NCI-H146 (cell line): ENCODE measurements around the gene ADAMTS12.
"Not testable (repeated sequence)": the region's sequence is repeated elsewhere in the genome, so short reads cannot be mapped to it uniquely, and the experiment has no call there.

Experiments used
- DNase-seq: peaks from one replicate; lab custom pipeline; 2025; lab: John Stamatoyannopoulos, UW

Gene ADAMTS12

DNA sequence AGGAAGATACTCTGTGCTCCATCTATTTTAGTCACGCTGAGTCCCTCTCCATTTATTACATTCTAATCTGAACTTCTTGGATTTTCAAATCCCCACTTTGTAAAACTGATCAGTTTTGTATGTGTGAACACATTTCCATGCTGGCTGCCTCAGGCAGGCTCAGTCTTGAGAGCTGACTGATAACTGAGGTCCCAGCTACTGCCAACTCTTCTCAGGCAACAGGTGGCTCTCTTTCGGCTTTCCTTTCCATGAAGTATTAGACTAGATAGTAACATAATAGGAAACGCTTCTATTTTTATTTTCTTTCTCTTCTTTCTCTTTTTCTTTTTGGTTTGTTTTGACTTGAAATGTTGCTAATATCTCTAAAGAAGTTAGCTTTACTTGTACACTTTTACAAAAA lies 312.6 kb downstream of the ADAMTS12 start:
- DNase-seq, result no peak

DNA sequence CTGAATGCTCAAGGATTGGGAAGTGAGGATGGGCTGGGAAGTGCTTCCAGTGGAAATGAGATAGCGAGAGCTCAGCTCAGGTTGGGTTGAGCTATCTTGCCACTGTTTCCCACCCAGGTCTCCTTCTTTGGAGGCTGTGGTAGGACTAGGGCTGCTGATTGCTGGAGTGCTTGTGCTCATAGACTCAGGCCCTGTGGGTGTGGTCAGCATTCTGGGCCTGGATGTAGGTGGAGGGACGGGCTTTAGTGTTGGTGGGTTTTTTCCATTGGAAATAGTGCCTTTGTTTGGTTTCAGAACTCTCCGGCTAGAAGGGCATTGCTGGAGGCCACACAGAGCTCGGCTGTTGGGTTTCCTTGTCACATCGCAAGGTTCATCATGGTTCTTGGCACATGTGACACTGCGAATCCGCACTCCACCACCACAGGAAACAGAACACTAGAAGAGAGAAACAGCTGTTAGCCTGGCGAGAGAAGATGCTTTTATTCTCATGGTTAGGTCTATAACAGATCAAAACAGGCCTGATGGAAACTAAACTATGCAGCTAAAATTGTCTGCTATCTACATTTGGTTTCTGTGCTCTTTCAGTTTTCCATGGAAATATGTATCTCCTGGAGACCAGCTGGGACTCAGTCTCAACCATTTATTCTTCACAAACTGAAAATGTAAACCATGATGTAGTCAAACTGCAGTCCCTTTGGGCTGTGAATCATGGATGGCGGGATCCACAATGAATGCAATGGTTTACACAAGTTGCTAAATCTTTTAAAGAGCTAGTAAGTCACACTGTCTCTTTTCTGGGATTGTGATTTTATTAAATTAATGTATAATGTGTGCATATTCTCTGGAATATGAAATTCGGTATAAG lies 314.8 kb downstream of the ADAMTS12 start:
- no peak for DNase-seq

DNA sequence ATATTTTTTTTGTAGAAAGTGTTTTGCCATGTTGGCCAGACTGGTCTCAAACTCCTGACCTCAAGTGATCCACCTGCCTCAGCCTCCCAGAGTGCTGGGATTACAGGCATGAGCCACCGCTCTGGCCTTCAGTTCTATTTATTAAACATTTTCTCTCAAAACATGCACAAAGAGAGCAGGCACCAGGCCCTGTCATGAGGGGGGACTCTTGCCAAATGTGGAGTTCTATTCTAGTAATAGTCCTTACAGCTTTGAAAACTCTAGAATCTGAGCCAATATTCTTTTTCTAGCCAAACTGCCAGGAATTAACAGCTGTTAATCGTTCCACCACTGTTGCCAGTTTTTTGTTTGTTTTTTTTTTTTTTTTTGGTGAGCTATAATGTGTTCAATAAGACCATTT lies 326.5 kb downstream of the ADAMTS12 start:
- DNase-seq, result no peak

DNA sequence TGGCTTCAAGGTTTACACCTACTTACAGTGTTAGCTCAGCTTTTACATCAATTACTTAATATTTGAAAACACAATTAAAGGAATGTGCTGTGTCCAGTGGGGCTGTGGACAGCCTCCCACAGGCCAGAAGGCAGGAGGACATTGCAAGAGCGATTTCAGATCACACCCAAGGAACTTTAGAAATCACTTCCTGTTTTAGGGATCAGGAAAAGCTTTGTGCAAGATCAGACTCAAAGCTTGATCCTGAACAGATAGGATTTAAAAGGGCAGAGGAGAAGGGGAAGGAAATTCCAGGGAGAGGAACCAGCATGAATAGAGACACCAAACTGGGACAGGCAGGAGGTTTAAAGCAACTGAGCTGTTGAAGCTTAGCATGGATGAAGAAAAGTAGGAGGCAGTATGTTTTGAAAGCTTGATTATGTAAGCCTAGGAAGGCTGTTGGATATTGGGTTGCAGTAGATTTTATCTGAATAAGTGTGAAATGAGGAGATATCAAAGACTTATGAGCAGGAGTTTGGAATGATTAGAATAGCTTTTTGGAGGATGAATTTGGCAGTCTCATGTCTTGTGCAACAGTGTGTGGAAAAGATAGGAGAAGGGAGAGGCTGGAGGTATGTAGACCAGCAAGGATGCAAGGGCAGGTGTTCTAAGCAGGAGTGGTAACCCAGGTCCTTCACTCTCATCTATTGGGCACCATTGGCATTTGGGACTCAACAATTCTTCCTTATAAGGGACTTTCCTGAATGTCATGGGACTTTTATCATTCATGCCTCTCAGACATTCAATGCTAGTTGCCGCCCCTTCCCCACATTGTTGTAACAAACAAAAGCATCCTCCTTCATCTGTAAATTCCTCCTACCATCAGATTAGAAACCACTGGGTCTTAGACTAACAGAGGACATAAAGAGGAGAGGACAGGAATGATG lies 327.5 kb downstream of the ADAMTS12 start:
- DNase-seq, result no peak

DNA sequence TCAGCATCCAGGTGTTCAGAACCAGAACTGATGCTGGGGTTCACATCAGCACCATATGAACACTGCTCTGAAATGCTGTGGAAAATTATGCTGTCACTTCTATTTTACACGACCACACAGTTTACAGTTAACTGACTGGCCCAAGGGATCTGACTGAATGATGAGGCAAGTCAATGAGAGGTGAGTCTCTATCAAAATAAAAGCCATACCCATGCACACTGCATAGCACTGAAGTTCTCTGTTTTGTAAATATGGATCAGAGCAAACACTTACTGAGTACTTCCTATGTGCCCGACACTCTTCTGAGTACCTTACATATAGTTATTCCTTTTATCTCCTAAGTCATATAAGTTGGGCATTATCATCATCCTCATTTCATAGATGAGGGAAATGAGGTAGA lies 328.3 kb downstream of the ADAMTS12 start:
- DNase-seq, result no peak

DNA sequence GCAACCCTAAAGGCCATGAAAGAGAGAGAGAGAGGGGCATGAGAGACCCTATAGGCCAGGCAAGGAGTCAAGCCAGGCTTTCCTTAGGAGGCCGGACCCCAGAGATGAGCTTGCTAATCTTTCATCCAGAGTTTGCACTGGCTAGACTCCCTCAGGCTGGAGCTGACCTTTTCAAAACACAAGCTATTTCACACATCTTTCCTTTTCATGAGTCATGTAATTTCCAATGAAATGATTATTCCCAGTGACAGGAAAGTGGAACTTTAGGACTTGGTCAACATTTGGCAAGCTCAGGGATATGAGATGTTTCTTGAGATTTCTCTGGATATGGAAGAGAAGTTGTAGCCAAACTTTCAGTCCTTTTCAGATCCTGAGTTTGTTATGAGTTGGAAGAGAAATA lies 333.3 kb downstream of the ADAMTS12 start:
- no peak for DNase-seq

DNA sequence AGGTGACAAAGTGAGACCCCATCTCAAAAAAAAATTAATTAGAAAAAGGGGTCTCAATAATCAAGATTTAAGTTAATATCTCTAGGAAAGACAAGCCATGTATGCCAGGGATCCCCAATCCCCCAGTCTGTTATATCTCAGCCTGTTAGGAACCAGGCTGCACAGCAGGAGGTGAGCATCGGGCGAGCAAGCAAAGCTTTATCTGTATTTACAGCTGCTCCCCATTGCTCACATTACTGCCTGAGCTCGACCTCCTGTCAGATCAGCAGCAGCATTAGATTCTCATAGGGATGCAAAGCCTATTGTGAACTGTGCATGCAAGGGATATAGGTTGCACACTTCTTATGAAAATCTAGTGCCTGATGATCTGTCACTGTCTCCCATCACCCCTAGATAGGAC lies 334.2 kb downstream of the ADAMTS12 start:
- no peak for DNase-seq

DNA sequence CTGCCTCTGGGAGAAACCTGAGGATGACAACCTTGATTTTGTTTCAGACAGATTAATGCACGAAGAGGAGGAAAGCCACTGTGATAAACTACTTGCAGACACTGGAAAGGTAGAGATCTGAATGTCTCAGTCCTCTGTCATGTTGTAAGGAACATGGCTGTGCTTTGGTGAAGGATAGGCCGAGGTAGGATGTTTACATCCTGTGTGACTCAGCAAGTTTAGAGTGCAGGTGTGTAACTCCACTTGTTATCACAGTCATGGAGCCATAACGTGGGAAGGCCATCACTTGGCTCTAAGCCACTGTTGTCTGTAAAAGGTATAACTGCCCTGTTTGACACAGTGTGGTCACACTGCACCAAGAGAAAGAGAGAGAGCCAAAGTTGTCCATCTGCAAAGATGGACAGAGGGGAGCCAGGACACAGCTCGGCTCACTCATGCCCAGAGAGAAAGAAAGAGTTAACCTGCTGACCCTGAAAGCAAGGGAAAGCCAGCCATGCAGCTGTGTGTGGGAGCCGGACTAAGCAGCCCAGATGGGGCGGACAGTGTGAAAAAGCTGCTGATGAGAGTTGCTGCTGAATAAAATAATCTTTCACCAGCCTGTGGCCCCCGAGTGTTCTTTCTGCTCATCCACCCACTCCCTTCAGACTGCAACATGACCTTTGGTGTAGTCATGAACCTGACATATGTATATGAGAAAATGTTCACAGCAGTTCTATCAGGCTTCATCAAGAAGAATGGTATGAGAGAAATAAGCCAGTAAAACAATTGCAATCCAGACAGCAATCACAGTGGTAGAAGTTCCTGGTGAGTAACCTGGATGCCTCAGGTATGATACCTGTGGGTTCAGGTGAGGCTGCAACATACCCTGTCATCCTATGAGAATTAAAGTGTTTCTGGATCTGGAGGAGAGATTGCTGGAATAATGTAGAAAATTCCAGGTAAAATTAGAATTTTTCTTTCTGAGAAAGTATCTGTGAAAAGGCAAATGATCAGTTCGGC lies 335.2 kb downstream of the ADAMTS12 start:
- no peak for DNase-seq

DNA sequence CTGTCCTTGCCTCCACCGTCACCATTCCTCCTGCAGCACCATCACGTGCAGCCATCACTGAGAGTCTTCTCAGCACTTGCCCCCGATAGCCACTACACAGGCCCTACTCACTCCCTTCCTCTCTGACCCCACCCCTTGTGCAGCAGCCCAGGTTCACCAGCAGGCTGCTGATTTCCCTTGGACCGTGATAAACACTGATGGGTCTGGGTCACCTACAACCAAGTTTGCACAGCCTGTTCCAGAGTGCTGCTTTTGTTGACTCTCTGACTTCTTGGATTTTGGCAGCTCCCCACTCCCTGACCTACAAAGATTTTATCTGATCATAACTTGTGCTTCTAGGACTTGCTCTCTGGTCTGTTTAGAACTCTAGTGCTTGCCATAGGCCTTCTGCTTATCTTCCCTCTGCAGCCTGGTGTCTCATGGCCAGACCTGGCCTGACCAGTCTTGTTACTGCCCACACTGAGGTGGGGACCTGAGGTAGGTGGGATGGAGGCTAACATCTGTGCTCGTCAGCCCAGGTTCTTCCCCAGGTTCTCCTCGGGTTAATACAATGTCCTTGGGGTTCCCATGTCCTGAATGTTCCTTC lies 341.7 kb downstream of the ADAMTS12 start:
- DNase-seq, result no peak

DNA sequence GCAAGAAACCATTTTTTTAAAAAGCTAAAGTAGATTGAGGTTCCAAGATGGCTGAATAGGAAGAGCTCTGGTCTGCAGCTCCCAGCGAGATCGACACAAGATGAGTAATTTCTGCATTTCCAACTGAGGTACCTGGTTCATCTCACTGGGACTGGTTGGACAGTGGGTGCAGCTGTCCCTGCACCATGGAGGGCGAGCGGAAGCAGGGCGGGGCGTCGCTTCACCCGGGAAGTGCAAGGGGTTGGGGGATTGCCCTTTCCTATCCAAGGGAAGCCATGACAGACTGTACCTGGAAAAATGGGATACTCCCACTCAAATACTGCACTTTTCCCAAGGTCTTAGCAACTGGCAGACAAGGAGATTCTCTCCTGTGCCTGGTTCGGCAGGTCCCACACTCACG lies 352.0 kb downstream of the ADAMTS12 start:
- DNase-seq, result not testable (repeated sequence)

DNA sequence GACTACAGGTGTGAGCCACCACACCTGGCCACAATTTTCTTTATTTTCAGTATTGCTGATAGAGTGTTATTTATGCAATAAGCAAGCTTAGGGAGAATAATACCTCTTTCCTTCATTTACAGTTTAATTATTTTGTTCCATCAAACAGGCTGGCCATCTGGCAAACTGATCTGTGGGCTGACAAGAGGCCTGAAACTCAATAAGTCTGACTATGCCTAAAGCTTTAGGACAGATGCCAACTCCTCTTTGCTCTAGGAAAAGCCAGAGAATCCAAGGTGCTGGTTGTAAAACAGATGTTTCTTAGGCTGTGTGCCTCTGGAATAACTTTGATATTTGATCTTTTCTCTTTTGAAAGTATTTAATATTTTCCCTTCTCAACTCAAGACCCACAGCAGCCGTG lies 352.6 kb downstream of the ADAMTS12 start:
- DNase-seq, result no peak

DNA sequence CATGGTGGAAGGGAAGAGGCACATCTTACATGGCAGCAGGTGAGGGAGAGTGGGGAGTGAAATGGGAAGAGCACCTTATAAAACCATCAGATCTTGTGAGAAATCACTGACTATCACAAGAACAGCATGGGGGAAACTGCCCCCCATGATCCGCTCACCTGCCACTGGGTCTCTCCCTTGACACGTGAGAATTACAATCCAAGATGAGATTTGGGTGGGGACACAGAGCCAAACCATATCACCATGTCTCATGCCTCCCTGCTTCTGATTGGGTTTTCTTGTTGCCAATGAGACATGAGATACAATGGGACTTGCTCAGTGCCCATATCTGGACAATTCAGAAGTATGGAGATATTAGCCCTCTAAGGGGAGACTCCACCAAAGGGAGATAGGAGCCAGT lies 353.6 kb downstream of the ADAMTS12 start:
- DNase-seq, result no peak

DNA sequence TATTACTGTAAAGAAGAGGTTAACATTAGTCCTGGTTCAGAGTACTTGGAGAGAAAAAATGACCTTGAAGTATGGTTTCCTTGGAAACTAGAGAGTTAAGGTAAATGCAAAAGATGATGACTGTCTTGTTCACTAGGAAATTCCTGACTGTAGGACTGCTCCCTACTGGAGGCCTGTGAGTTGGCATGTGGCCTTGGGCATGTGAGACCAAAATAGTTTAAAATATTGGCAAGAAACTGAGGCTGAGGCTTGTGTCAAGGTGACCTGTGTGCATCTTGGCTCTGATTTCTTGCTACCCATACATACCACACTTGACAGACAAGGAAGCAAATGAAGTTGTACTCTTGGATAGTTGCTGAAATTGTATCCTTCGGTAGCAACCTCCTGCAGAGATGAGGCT lies 354.6 kb downstream of the ADAMTS12 start:
- no peak for DNase-seq

DNA sequence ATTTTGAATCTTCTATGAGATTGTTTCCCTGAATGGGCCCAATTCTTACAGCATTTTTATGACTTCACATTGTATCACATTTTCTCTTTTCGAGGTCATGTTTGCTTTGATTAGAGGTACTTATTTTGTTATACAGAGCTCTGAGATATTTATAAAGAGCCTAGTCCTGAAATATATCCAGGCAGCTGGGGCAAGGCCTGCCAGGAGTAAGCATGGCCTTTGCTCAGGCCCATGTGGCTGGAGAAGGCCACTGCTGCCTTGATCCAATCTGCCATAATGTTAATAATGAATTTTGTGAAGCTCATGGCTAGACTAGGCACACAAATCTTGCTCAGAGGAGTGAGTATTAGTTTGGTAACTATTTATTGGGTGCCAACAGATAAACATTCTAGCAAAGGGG lies 355.0 kb downstream of the ADAMTS12 start:
- DNase-seq, result no peak

DNA sequence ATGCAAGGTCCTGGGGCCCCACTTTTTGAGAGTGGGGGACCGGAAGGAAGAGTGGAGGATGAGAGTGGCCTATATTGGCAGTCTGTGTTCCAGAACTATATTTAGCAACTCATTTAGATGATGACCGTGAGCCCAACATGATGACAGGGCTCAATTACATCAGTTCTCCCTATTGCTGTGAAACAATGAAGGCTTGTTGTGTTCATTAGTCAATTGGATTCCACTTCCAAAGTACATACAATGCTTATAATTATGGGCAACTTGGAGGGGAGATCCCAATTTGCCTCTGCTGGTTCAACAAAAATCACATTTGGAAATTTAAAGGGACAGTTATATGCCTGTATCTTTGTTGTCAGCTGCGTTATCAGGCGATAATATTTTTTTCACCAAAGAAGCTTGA lies 360.0 kb downstream of the ADAMTS12 start:
- DNase-seq, result no peak

DNA sequence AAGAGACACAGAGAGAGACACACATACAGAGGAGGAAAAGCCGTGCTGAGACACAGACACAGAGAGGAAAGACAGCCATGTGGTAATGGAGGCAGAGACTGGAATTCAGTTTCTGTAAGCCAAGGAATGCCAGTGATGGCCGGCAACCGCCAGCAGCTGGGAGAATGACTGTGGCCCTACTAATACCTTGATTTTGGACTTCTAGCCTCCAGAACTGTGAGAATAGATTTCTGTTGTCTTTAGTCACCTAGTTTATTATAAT lies 360.8 kb downstream of the ADAMTS12 start:
- DNase-seq, result no peak

DNA sequence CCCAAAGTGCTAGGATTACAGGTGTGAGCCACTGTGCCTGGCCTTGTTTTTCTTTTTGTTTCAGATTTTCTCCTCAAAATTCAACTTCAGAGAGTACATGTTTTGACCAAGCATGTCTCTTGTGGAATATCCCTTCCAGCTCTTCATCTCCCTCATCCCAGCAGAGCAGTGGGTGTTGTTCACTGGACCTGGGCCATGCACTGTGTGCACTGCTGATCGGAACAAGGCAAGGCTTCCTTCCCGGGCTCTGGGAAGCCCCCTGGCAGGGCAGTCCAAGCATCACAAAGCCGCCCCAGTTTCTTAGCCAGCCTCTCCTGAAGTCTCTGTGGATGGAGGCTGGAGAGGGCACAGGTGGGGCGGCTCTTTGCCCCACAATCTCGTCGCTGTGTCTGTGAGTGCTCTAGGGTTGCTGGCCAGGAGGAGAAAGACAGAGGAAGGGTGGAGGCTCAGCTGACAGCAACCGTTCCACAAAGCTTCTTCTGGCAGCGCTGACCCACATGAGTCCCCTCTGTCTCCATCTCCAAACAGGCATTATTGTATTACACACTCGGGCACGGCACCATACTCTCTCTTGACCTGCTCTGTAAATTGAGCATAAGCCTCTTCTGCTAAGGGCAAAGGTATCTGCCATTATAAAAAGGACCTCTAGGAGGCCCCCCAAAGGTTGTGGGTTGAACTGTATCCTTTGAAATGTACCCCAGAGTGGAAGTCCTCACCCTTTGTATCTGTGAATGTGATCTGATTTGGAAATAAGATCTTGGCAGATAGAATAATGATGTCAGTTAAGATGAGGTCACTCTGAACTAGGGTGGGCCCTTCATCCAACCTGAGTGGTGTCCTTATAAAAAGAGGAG lies 361.4 kb downstream of the ADAMTS12 start:
- no peak for DNase-seq

DNA sequence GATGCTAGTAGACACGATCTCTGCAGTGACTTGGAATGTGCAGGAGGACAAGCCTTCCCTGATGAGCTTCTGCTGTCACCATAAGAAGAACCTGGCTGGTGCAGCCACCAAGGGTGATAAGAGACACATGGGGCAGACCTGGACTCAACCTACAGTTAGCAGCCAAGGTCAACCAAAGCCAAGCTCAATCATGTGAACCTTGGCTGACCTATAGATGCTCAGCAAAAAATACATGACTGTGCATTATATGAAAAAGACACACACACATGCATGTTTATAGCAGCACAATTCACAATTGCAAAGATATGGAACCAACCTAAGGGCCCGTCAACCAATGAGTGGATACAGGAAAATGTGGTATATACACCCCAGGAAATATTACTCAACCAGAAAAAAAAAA lies 364.1 kb downstream of the ADAMTS12 start:
- DNase-seq, result no peak

DNA sequence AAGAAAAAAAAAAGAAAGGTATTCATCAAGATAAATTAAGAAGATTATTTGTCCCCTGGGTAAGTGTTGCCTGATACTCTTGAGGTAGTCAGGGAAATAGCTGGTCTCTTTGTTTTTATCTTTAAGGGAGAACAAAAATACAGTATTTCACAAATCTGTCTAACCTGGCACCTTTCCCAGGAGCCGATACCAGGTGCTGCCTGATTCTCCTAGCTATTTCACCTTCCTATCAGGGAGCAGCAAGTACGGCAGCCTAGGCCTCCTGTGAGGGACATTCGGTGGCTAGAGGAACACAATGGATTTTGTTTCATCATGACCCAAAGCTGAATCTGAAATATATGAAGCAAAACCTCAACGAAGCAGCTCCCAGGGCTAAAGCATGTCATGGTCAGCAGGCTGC lies 365.0 kb downstream of the ADAMTS12 start:
- DNase-seq, result no peak

DNA sequence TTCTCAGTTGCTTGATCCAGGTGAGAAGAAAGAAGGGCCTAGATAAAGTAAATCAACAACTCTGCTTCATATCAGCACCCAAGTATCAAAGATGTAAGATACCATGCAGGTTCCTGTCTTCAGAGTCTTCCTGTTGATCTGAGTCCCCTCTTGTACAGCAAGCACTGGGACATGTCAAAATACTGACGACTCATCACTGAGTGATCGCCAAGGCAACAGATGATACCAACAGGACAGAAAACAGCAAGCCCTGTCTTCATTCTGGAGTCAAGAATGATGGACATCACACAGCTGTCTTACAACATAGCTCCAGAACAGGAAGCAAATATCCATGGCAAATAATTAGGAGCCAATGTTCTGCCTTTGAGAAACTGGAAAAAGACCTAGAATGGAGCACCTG lies 367.3 kb downstream of the ADAMTS12 start:
- DNase-seq, result no peak
